Smooth muscle cell (in vitro differentiated cells): ENCODE results near the gene PLXNA3. TPM values are rescaled to one million over a fixed set of nuclear protein-coding genes. Genes with fewer than 3 reads are reported as not detected.

Experiments used
- DNase-seq: peaks from one replicate; lab custom pipeline; 2025; ENCODE audit not compliant: unreplicated experiment; lab: John Stamatoyannopoulos, UW
- H2AFZ ChIP-seq: fragments of 200-600 bp; sonication (generic); 2 replicates; pipeline ENCODE4 v1.6.0; 2016; ENCODE audit warnings: antibody characterized with exemption, low read depth, mild to moderate bottlenecking
- H3F3A ChIP-seq: fragments of 200-600 bp; sonication (generic); 2 replicates; pipeline ENCODE4 v1.6.0; 2017; ENCODE audit warnings: antibody characterized with exemption, low read depth
- H3K27ac ChIP-seq: fragments of 200-600 bp; sonication (generic); 2 replicates; pipeline ENCODE4 v1.5.1; 2016; ENCODE audit warnings: low read depth, mild to moderate bottlenecking
- H3K27me3 ChIP-seq: fragments of 200-600 bp; sonication (generic); 2 replicates; pipeline ENCODE4 v1.6.1; 2016; ENCODE audit warnings: low read depth, mild to moderate bottlenecking
- H3K36me3 ChIP-seq: fragments of 200-600 bp; sonication (generic); 2 replicates; pipeline ENCODE4 v1.5.1; 2016; ENCODE audit warnings: low read depth
- H3K4me1 ChIP-seq: fragments of 200-600 bp; sonication (generic); 2 replicates; pipeline ENCODE4 v1.5.1; 2016; ENCODE audit warnings: low read depth
- H3K4me2 ChIP-seq: fragments of 200-600 bp; sonication (generic); 2 replicates; pipeline ENCODE4 v1.6.0; 2016; ENCODE audit warnings: mild to moderate bottlenecking
- H3K4me3 ChIP-seq: fragments of 200-600 bp; sonication (generic); 2 replicates; pipeline ENCODE4 v1.5.1; 2016; ENCODE audit warnings: mild to moderate bottlenecking
- H3K79me2 ChIP-seq: fragments of 200-600 bp; sonication (generic); 2 replicates; pipeline ENCODE4 v1.6.0; 2016; ENCODE audit warnings: low read depth, mild to moderate bottlenecking
- H3K9ac ChIP-seq: fragments of 200-600 bp; sonication (generic); 2 replicates; pipeline ENCODE4 v1.6.0; 2016; ENCODE audit warnings: low read depth
- H3K9me3 ChIP-seq: fragments of 200-600 bp; sonication (generic); replicated peaks from 2 replicates; pipeline ENCODE4 v1.5.1; 2016; ENCODE audit warnings: low read depth
- H4K20me1 ChIP-seq: fragments of 200-600 bp; sonication (generic); 2 replicates; pipeline ENCODE4 v1.6.0; 2016; ENCODE audit warnings: low read depth
- CTCF ChIP-seq: fragments of 200-600 bp; sonication (generic); IDR thresholded peaks from 2 replicates; pipeline ENCODE4 v1.5.1; 2017; ENCODE audit warnings: borderline replicate concordance, mild to moderate bottlenecking, antibody characterized with exemption; ENCODE audit not compliant: insufficient read depth, poor library complexity, severe bottlenecking
- WGBS: methylation state at CpG from one replicate; pipeline ENCODE4 v1.1.7; 2016; ENCODE audit warnings: low lambda C conversion rate; 5-methylcytosine and 5-hydroxymethylcytosine counted together
- polyA plus RNA-seq: library from polyadenylated mRNA; unstranded; fragments of >200 nt; fragmentation: Nextera tagmentation; extraction: Ambion mirVana; gene quantifications from 2 replicates; pipeline ENCODE4 v1.2.1, GENCODE V29; 2016
- total RNA-seq: library from RNA; depleted of rRNA; stranded (reverse); fragments of >200 nt; gene quantifications from 2 replicates; pipeline ENCODE4 v1.2.3, GENCODE V29; 2014

Gene PLXNA3
- total and polyA plus RNA-seq, 2 experiments from 2014 or later: 33.6 to 38.2 TPM

DNA sequence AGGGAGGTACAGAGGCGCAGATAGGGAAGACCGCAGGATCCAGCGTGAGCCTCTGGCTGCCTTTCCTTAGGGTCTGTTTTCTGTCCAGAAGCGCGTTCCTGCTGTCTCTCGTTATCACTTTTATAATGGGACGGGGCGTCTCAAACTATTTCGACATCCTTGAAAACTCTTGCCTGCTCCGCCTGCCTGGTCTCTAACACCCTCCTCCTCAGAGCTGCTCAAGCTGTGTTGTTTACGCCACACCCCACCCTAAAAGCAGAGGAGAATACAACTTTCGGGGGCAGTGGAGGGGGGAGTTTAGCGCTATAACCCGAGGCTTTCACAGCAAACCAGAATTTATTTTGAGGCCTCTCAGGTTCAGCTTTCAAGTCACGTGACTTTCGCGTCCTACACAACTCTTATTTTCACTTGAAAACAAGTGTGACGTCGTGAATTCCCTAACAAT is 58.6 kb downstream of the PLXNA3 start:
- Histone ChIP-seq H4K20me1 (no peaks in the 10 kb centered on the region), H3K4me1 (peaks cover 4% of the 10 kb centered on the region), H3F3A (no peaks in the 10 kb centered on the region), H2AFZ (no peak overlapping the region), H3K9ac (peak overlapping the region; percentile 27), H3K9me3 (no peaks in the 10 kb centered on the region), H3K4me2 (peak overlapping the region; percentile 79), H3K36me3 (no peaks in the 10 kb centered on the region), H3K27ac (peak overlapping the region; percentile 80), H3K79me2 (peaks cover 7% of the 10 kb centered on the region), H3K4me3 (peak overlapping the region; percentile 48), H3K27me3 (no peaks in the 10 kb centered on the region)
- WGBS: 38% methylated on average over 19 of the region's 19 CpGs
- no peak for TF ChIP-seq CTCF
- DNase-seq: peak; percentile 57

GRCh38 chrX:154517101-154517781 is 59.2 kb downstream of the PLXNA3 start:
- no peaks in the 10 kb centered on the region for H3K27me3 ChIP-seq
- 28% methylated on average over 25 of the region's 25 CpGs for WGBS
- peak overlapping the region; percentile 79 for H3K4me2 ChIP-seq
- peak overlapping the region; percentile 48 for H3K4me3 ChIP-seq
- peaks cover 7% of the 10 kb centered on the region for H3K79me2 ChIP-seq
- H3K36me3 ChIP-seq: no peaks in the 10 kb centered on the region
- no peak overlapping the region for H2AFZ ChIP-seq
- no peaks in the 10 kb centered on the region for H3K9me3 ChIP-seq
- H3K9ac ChIP-seq: peak overlapping the region; percentile 27
- peak overlapping the region; percentile 80 for H3K27ac ChIP-seq
- no peak for TF ChIP-seq CTCF
- H3F3A ChIP-seq: no peaks in the 10 kb centered on the region
- no peaks in the 10 kb centered on the region for H4K20me1 ChIP-seq
- peaks cover 4% of the 10 kb centered on the region for H3K4me1 ChIP-seq
- DNase-seq: no peak

DNA sequence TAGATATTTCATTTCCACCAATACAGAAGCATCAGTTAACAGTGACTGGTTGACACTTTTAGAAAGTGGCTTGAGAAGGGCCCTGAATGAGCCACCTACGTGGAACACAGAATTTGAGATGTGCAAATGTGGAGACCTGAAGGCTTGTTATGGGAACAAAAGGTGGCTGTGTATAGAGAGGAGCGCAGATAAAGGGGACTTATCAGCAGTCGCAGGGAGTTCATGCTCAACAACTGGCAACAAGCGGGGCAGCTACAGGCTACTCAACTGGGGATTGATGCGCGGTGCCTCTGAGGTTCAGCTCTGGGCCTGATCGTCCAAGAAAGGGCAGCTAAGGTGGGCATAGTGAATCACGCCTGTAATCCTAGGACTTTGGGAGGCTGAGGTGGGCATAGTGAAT is 61.3 kb downstream of the PLXNA3 start:
- DNase-seq: no peak
- H3K4me3 ChIP-seq: no peak overlapping the region
- H4K20me1 ChIP-seq: no peaks in the 10 kb centered on the region
- no peak overlapping the region for H3K9ac ChIP-seq
- H3K79me2 ChIP-seq: no peaks in the 10 kb centered on the region
- H3K4me2 ChIP-seq: no peak overlapping the region
- TF ChIP-seq CTCF: no peak
- H2AFZ ChIP-seq: no peak overlapping the region
- no peaks in the 10 kb centered on the region for H3K36me3 ChIP-seq
- H3K27me3 ChIP-seq: no peaks in the 10 kb centered on the region
- H3K9me3 ChIP-seq: no peaks in the 10 kb centered on the region
- WGBS: 89% methylated on average over 8 of the region's 8 CpGs
- H3F3A ChIP-seq: no peaks in the 10 kb centered on the region
- no peak overlapping the region for H3K27ac ChIP-seq
- H3K4me1 ChIP-seq: peaks cover 4% of the 10 kb centered on the region
